HG03175 (cell line): ENCODE data around the gene ELL3.
"Not testable (repeated sequence)": the region's sequence is repeated elsewhere in the genome, so short reads cannot be mapped to it uniquely, and the experiment has no call there.

Experiments
- ATAC-seq: cut with Tn5 transposase; IDR thresholded peaks from one replicate; pipeline ENCODE4 v1.9.1; 2021; ENCODE audit warnings: mild to moderate bottlenecking, moderate library complexity; ENCODE audit not compliant: unreplicated experiment

Gene ELL3

GRCh38 chr15:43791993-43792760 is 15.4 kb upstream of the ELL3 start, which contains the start of gene SERF2:
Gene SERF2 (plus strand): TSS chr15:43792320. CDS start chr15:43792377, 57 bp downstream.
- peak; percentile 87 for ATAC-seq

GRCh38 chr15:43789409-43789808 is 12.6 kb upstream of the ELL3 start:
- no peak for ATAC-seq

- no peak for ATAC-seq
Observed at GRCh38 chr15:43779016-43779415, 2.2 kb upstream of the ELL3 start.

- peak; percentile 69 for ATAC-seq
Observed at GRCh38 chr15:43777267-43777914, 625 bp upstream of the ELL3 start.

- ATAC-seq: peak; percentile 57
Observed at GRCh38 chr15:43776101-43776717, 557 bp downstream of the ELL3 start.

GRCh38 chr15:43775411-43775965 is 1.3 kb downstream of the ELL3 start:
- no peak for ATAC-seq

- no peak for ATAC-seq
Observed at GRCh38 chr15:43774062-43774461, 2.7 kb downstream of the ELL3 start.

GRCh38 chr15:43772624-43773023 is 4.1 kb downstream of the ELL3 start:
- ATAC-seq: no peak

GRCh38 chr15:43771816-43772215 is 5.0 kb downstream of the ELL3 start:
- ATAC-seq: no peak

- ATAC-seq: no peak
Observed at GRCh38 chr15:43769584-43770228, 7.1 kb downstream of the ELL3 start.

- no peak for ATAC-seq
Observed at GRCh38 chr15:43763819-43764446, 12.8 kb downstream of the ELL3 start.

- ATAC-seq: no peak
Observed at GRCh38 chr15:43762824-43763223, 13.9 kb downstream of the ELL3 start.

- ATAC-seq: no peak
Observed at GRCh38 chr15:43751885-43752284, 24.9 kb downstream of the ELL3 start.

GRCh38 chr15:43749690-43750345 is 26.9 kb downstream of the ELL3 start:
- ATAC-seq: peak; percentile 44

GRCh38 chr15:43748376-43748775 is 28.4 kb downstream of the ELL3 start:
- no peak for ATAC-seq

GRCh38 chr15:43746903-43747309 is 29.9 kb downstream of the ELL3 start:
- not testable (repeated sequence) for ATAC-seq

GRCh38 chr15:43746245-43746902 is 30.4 kb downstream of the ELL3 start, which contains the start of gene PDIA3:
Gene PDIA3 (plus strand): TSS chr15:43746438. CDS start chr15:43746540, 102 bp downstream.
- peak; percentile 76 for ATAC-seq

- ATAC-seq: no peak
Observed at GRCh38 chr15:43735416-43735815, 41.4 kb downstream of the ELL3 start.

GRCh38 chr15:43728053-43728725 is 48.6 kb downstream of the ELL3 start:
- ATAC-seq: not testable (repeated sequence)
